H7 (cell line): ENCODE measurements around the gene RYR1. TPM values are rescaled to one million over a fixed set of nuclear protein-coding genes. Genes with fewer than 3 reads are reported as not detected.

Experiments used
- DNase-seq: peaks from one replicate; pipeline ENCODE4 v3.0.0; 2012
- H3K27me3 ChIP-seq: 2 replicates; pipeline ENCODE4 v1.6.0; 2011; ENCODE audit warnings: mild to moderate bottlenecking, low read length; ENCODE audit not compliant: control insufficient read depth, insufficient read depth
- H3K36me3 ChIP-seq: replicated peaks from 2 replicates; pipeline ENCODE4 v1.5.1; 2011; ENCODE audit warnings: low read length; ENCODE audit not compliant: control insufficient read depth, insufficient read depth
- H3K4me3 ChIP-seq: 2 replicates; pipeline ENCODE4 v1.5.1; 2011; ENCODE audit warnings: low read depth, mild to moderate bottlenecking, control low read depth, low read length, moderate library complexity; ENCODE audit not compliant: insufficient read depth
- total RNA-seq: library from RNA; depleted of rRNA; stranded (reverse); fragments of >200 nt; shearing (Covaris generic); gene quantifications from 2 replicates; pipeline ENCODE4 v1.2.3, GENCODE V29; 2014

Gene RYR1
- total RNA-seq, 1 experiment from 2014 or later = 17.9 TPM

GRCh38 chr19:38524369-38524768 is 90.9 kb downstream of the RYR1 start:
- no peak for DNase-seq
- Histone ChIP-seq H3K4me3 (no peak overlapping the region), H3K27me3 (no peaks in the 10 kb centered on the region), H3K36me3 (no peaks in the 10 kb centered on the region; the same call in none of the 2 replicates)

GRCh38 chr19:38524994-38525634 is 91.6 kb downstream of the RYR1 start:
- DNase-seq = peak; percentile 22
- Histone ChIP-seq H3K27me3 (no peaks in the 10 kb centered on the region), H3K36me3 (no peaks in the 10 kb centered on the region; the same call in none of the 2 replicates), H3K4me3 (no peak overlapping the region)

GRCh38 chr19:38526430-38526829 is 92.9 kb downstream of the RYR1 start:
- H3K4me3 ChIP-seq = no peak overlapping the region
- DNase-seq = peak; percentile 19
- H3K27me3 ChIP-seq = no peaks in the 10 kb centered on the region
- no peaks in the 10 kb centered on the region; the same call in none of the 2 replicates for H3K36me3 ChIP-seq

GRCh38 chr19:38527466-38528136 is 94.1 kb downstream of the RYR1 start:
- peak; percentile 91 for DNase-seq

GRCh38 chr19:38528213-38528755 is 94.8 kb downstream of the RYR1 start:
- peak; percentile 31 for DNase-seq
- H3K27me3 ChIP-seq = no peaks in the 10 kb centered on the region
- H3K4me3 ChIP-seq = peak overlapping the region; percentile 47; the same call in 1 of the 2 replicates
- H3K36me3 ChIP-seq = no peaks in the 10 kb centered on the region; the same call in none of the 2 replicates

More at GRCh38 chr19:38527466-38528136, 94.1 kb downstream of the RYR1 start:
- H3K4me3 ChIP-seq = peak overlapping the region; percentile 47; the same call in 1 of the 2 replicates
- H3K36me3 ChIP-seq = no peaks in the 10 kb centered on the region; the same call in none of the 2 replicates
- no peaks in the 10 kb centered on the region for H3K27me3 ChIP-seq

- DNase-seq = peak; percentile 17
- no peak overlapping the region; the same call in 1 of the 2 replicates for H3K4me3 ChIP-seq
- H3K36me3 ChIP-seq = no peaks in the 10 kb centered on the region; the same call in none of the 2 replicates
- H3K27me3 ChIP-seq = no peaks in the 10 kb centered on the region
Observed at GRCh38 chr19:38528931-38529330, 95.4 kb downstream of the RYR1 start.

- Histone ChIP-seq H3K36me3 (peaks cover 12% of the 10 kb centered on the region), H3K27me3 (no peaks in the 10 kb centered on the region), H3K4me3 (no peak overlapping the region)
- no peak for DNase-seq
Observed at GRCh38 chr19:38531515-38531914, 98.0 kb downstream of the RYR1 start.

- Histone ChIP-seq H3K36me3 (peaks cover 13% of the 10 kb centered on the region), H3K4me3 (no peak overlapping the region), H3K27me3 (no peaks in the 10 kb centered on the region)
- no peak for DNase-seq
Observed at GRCh38 chr19:38532939-38533338, 99.4 kb downstream of the RYR1 start.

GRCh38 chr19:38534574-38534973 is 101.1 kb downstream of the RYR1 start:
- Histone ChIP-seq H3K27me3 (no peaks in the 10 kb centered on the region), H3K36me3 (peaks cover 13% of the 10 kb centered on the region)

GRCh38 chr19:38535212-38535611 is 101.7 kb downstream of the RYR1 start:
- peaks cover 13% of the 10 kb centered on the region for H3K36me3 ChIP-seq
- DNase-seq = no peak
- no peaks in the 10 kb centered on the region for H3K27me3 ChIP-seq
- no peak overlapping the region for H3K4me3 ChIP-seq

More at GRCh38 chr19:38534574-38534973, 101.1 kb downstream of the RYR1 start:
- no peak for DNase-seq
- H3K4me3 ChIP-seq = no peak overlapping the region

GRCh38 chr19:38537071-38537936 is 103.8 kb downstream of the RYR1 start:
- Histone ChIP-seq H3K27me3 (no peaks in the 10 kb centered on the region), H3K4me3 (no peak overlapping the region), H3K36me3 (peaks cover 13% of the 10 kb centered on the region)
- DNase-seq = peak; percentile 34

- Histone ChIP-seq H3K4me3 (no peak overlapping the region), H3K27me3 (no peaks in the 10 kb centered on the region), H3K36me3 (peaks cover 13% of the 10 kb centered on the region)
- DNase-seq = no peak
Observed at GRCh38 chr19:38538386-38538785, 104.9 kb downstream of the RYR1 start.

GRCh38 chr19:38538793-38539528 is 105.5 kb downstream of the RYR1 start:
- peaks cover 13% of the 10 kb centered on the region for H3K36me3 ChIP-seq
- no peak overlapping the region for H3K4me3 ChIP-seq
- DNase-seq = no peak

GRCh38 chr19:38539751-38540150 is 106.3 kb downstream of the RYR1 start:
- DNase-seq = no peak
- Histone ChIP-seq H3K4me3 (no peak overlapping the region), H3K27me3 (no peaks in the 10 kb centered on the region), H3K36me3 (peaks cover 10% of the 10 kb centered on the region)

More at GRCh38 chr19:38538793-38539528, 105.5 kb downstream of the RYR1 start:
- no peaks in the 10 kb centered on the region for H3K27me3 ChIP-seq
